NCI-H2196 treated with DMSO at 0.1 percent for 48 hours (cell line): ENCODE data around the gene DENND5A.

Source experiments
- DNase-seq: peaks from one replicate; lab custom pipeline; 2025; ENCODE audit not compliant: unreplicated experiment; lab: John Stamatoyannopoulos, UW

The DENND5A gene

GRCh38 chr11:9265211-9266131 is at the start of gene DENND5A:
Gene DENND5A (minus strand): TSS chr11:9265350. CDS start chr11:9265069, 281 bp downstream.
- peak; percentile 71 for DNase-seq

- peak; percentile 97 for DNase-seq
These were observed 49.3 kb upstream of the DENND5A start, which contains the start of gene TMEM41B for GRCh38 chr11:9314291-9315077. Gene TMEM41B (minus strand): TSS chr11:9314593. CDS start chr11:9314441, 152 bp downstream.

- no peak for DNase-seq
These were observed 48.6 kb upstream of the DENND5A start for GRCh38 chr11:9313648-9314290.

- DNase-seq = no peak
These were observed 45.4 kb upstream of the DENND5A start for GRCh38 chr11:9310485-9311090.

GRCh38 chr11:9304178-9304577 is 39.0 kb upstream of the DENND5A start:
- DNase-seq = no peak

GRCh38 chr11:9302448-9302847 is 37.3 kb upstream of the DENND5A start:
- DNase-seq = no peak

GRCh38 chr11:9301720-9302119 is 36.6 kb upstream of the DENND5A start:
- no peak for DNase-seq

- DNase-seq = no peak
These were observed 28.5 kb upstream of the DENND5A start for GRCh38 chr11:9293646-9294045.

GRCh38 chr11:9285850-9286587 is 20.9 kb upstream of the DENND5A start:
- peak; percentile 62 for DNase-seq

GRCh38 chr11:9280655-9281301 is 15.6 kb upstream of the DENND5A start:
- DNase-seq = peak; percentile 34

- DNase-seq = no peak
These were observed 12.0 kb upstream of the DENND5A start for GRCh38 chr11:9277176-9277575.

GRCh38 chr11:9276571-9276970 is 11.4 kb upstream of the DENND5A start:
- DNase-seq = no peak

- no peak for DNase-seq
These were observed 9.5 kb upstream of the DENND5A start for GRCh38 chr11:9274499-9275258.

- no peak for DNase-seq
These were observed 8.5 kb upstream of the DENND5A start for GRCh38 chr11:9273376-9274336.

- no peak for DNase-seq
These were observed 4.4 kb upstream of the DENND5A start for GRCh38 chr11:9269492-9270013.

- DNase-seq = no peak
These were observed 2.5 kb upstream of the DENND5A start for GRCh38 chr11:9267680-9268079.

- DNase-seq = no peak
These were observed 1.8 kb upstream of the DENND5A start for GRCh38 chr11:9266926-9267325.
